K562 (cell line): ENCODE results near the gene FABP3. TPM values are rescaled to one million over a fixed set of nuclear protein-coding genes. Genes with fewer than 3 reads are reported as not detected.
A peak's percentile ranks its signal among the peaks of the same experiment; 100 is the strongest.

Experiments
- ATAC-seq: fragments of 200-7000 bp; cut with Tn5 transposase; 3 replicates; pipeline ENCODE4 v1.9.1; 2020; ENCODE audit warnings: moderate library complexity
- BruUV-seq: library from RNA; stranded (reverse); fragments of 400-500 nt; replicated peaks from 2 replicates; lab custom pipeline; 2021; lab: Mats Ljungman, UMichigan
- CTCF ChIA-PET: fragments of 300-600 bp; formaldehyde crosslinking; extraction: SDS; loops from one replicate; lab custom pipeline; 2021; ENCODE audit warnings: low intra/inter-chr PET ratio; lab: Yijun Ruan, JAX
- POLR2A ChIA-PET: fragments of 300-600, 350-650 bp; sonication (Branson Sonifier 250); formaldehyde crosslinking; extraction: SDS; loops from one replicate; lab custom pipeline; 2021; ENCODE audit warnings: antibody characterized with exemption, inconsistent platforms; lab: Yijun Ruan, JAX
- DNase-seq, 4 experiments: peaks; one replicate each; pipeline versions ENCODE4 v3.0.0 to v3.0.0-alpha.2; 2011 to 2018; ENCODE audit warnings: low spot score in 3 of 4, mixed read lengths in 3 of 4; ENCODE audit errors: extremely low read depth in 1 of 4
- FAIRE-seq: peaks from 2 replicates; lab custom pipeline; 2011; peaks lifted over from hg19 to GRCh38; lab: Jason Lieb, UNC
- H2AFZ ChIP-seq: 2 replicates; pipeline ENCODE4 v1.6.0; 2011; ENCODE audit warnings: low read depth, low read length, control low read depth, inconsistent platforms
- H3K27ac ChIP-seq: fragments of 200-600 bp; 3 replicates; pipeline ENCODE4 v1.8.0; 2011; ENCODE audit warnings: low read depth, mild to moderate bottlenecking, control low read depth, inconsistent platforms, low read length, moderate library complexity, mixed read lengths; ENCODE audit errors: extremely low read depth
- H3K27me3 ChIP-seq, 2 experiments: fragments of 300-600 bp in 1 of 2; 2 replicates in 1 of 2; 3 replicates in 1 of 2; pipeline versions ENCODE4 v1.6.0 to v1.8.0; 2011; ENCODE audit warnings: inconsistent platforms in 2 of 2, low read length in 2 of 2, mild to moderate bottlenecking in 1 of 2, mixed read lengths in 1 of 2, moderate library complexity in 1 of 2; ENCODE audit not compliant: control insufficient read depth in 2 of 2, insufficient read depth in 2 of 2
- H3K36me3 ChIP-seq: fragments of 300-600 bp; 3 replicates; pipeline ENCODE4 v1.8.0; 2011; ENCODE audit warnings: mild to moderate bottlenecking, low read length, inconsistent platforms; ENCODE audit not compliant: control insufficient read depth, insufficient read depth
- H3K4me1 ChIP-seq, 2 experiments: fragments of 200-600 bp in 1 of 2; replicated peaks in 1 of 2; 2 replicates in 1 of 2; 3 replicates in 1 of 2; pipeline versions ENCODE4 v1.5.1 to v1.8.0; 2011; ENCODE audit warnings: inconsistent platforms in 2 of 2, low read length in 2 of 2, mild to moderate bottlenecking in 1 of 2, mixed read lengths in 1 of 2, moderate library complexity in 1 of 2; ENCODE audit not compliant: control insufficient read depth in 2 of 2, insufficient read depth in 2 of 2
- H3K4me2 ChIP-seq: 2 replicates; pipeline ENCODE4 v1.6.1; 2011; ENCODE audit warnings: low read length, control low read depth, inconsistent platforms, mixed read lengths; ENCODE audit not compliant: insufficient read depth
- H3K4me3 ChIP-seq: fragments of 200-600 bp; sonication (generic), shearing (Covaris generic); 2 replicates; pipeline ENCODE4 v1.5.1; 2016; ENCODE audit warnings: control low read depth, inconsistent platforms
- H3K79me2 ChIP-seq: fragments of 200-600 bp; 3 replicates; pipeline ENCODE4 v1.8.0; 2011; ENCODE audit warnings: low read length, inconsistent platforms; ENCODE audit not compliant: control insufficient read depth, insufficient read depth
- H3K9ac ChIP-seq, 2 experiments: 2 replicates each; pipeline versions ENCODE4 v1.6.0 to v1.6.1; 2011; ENCODE audit warnings: low read depth in 2 of 2, low read length in 2 of 2, control low read depth in 1 of 2, inconsistent platforms in 1 of 2, mild to moderate bottlenecking in 1 of 2, mixed read lengths in 1 of 2; ENCODE audit not compliant: insufficient read depth in 1 of 2
- H3K9me1 ChIP-seq: one replicate; pipeline ENCODE4 v1.6.0; 2011; ENCODE audit warnings: inconsistent platforms, mild to moderate bottlenecking, low read length, moderate library complexity; ENCODE audit not compliant: control insufficient read depth, insufficient read depth
- H3K9me3 ChIP-seq: replicated peaks from 2 replicates; pipeline ENCODE4 v1.5.1; 2011; ENCODE audit warnings: low read depth, low read length, inconsistent platforms; ENCODE audit not compliant: control insufficient read depth, insufficient read depth
- H4K20me1 ChIP-seq: replicated peaks from 2 replicates; pipeline ENCODE4 v1.6.1; 2011; ENCODE audit warnings: low read length, inconsistent platforms, mixed read lengths; ENCODE audit not compliant: control insufficient read depth, insufficient read depth
- ARID2 ChIP-seq: fragments of 450-650 bp; IDR thresholded peaks from 2 replicates; pipeline ENCODE4 v1.6.1; 2017; ENCODE audit warnings: antibody characterized with exemption, mild to moderate bottlenecking
- DIDO1 ChIP-seq: fragments of 450-650 bp; IDR thresholded peaks from 2 replicates; pipeline ENCODE4 v1.6.1; 2016; ENCODE audit warnings: low read depth, missing biosample characterization, missing genetic modification characterization
- ETS2 ChIP-seq: IDR thresholded peaks from 2 replicates; pipeline ENCODE4 v1.6.1; 2016; ENCODE audit warnings: borderline replicate concordance, missing genetic modification characterization, mild to moderate bottlenecking, moderate library complexity, missing compliant biosample characterization; ENCODE audit not compliant: poor library complexity, severe bottlenecking
- GTF2F1 ChIP-seq: IDR thresholded peaks from 2 replicates; pipeline ENCODE4 v1.6.1; 2011; ENCODE audit warnings: low read depth, low read length, improper control_type of control experiment
- KLF6 ChIP-seq: fragments of 250-450 bp; sonication (Bioruptor Pico); IDR thresholded peaks from 2 replicates; pipeline ENCODE4 v1.4.0; 2020; ENCODE audit warnings: mild to moderate bottlenecking, moderate library complexity, borderline replicate concordance
- PRPF4 ChIP-seq: fragments of 200-400 bp; formaldehyde crosslinking; IDR thresholded peaks from one replicate; pipeline ENCODE4 v1.6.1; 2017; ENCODE audit warnings: low read length, low read depth, mild to moderate bottlenecking; ENCODE audit not compliant: insufficient read depth, poor library complexity, severe bottlenecking
- RBM25 ChIP-seq: fragments of 200-400 bp; formaldehyde crosslinking; IDR thresholded peaks from 2 replicates; pipeline ENCODE4 v1.6.1; 2018; ENCODE audit warnings: low read length, low read depth, moderate library complexity; ENCODE audit not compliant: severe bottlenecking
- SLC30A9 ChIP-seq: fragments of 250-450 bp; sonication (Bioruptor Pico); IDR thresholded peaks from 2 replicates; pipeline ENCODE4 v1.8.0; 2022; ENCODE audit warnings: mild to moderate bottlenecking, moderate library complexity
- ZBTB1 ChIP-seq: sonication (generic); formaldehyde crosslinking; IDR thresholded peaks from 2 replicates; pipeline ENCODE4 v1.8.1; 2023; ENCODE audit warnings: missing genetic modification reagents, low read depth, mild to moderate bottlenecking, borderline replicate concordance
- ZNF274 ChIP-seq: IDR thresholded peaks from 2 replicates; pipeline ENCODE4 v1.6.1; 2011; ENCODE audit warnings: low read depth, mild to moderate bottlenecking, low read length, moderate library complexity, borderline replicate concordance
- WGBS: fragments of 100-300 bp; shearing (Covaris generic); methylation state at CpG from one replicate; pipeline ENCODE4 v1.1.6; 2016; ENCODE audit warnings: low coverage, mixed read lengths; ENCODE audit not compliant: insufficient coverage; ENCODE audit errors: missing lambda C conversion rate; 5-methylcytosine and 5-hydroxymethylcytosine counted together
- in situ Hi-C: fragments of 300-500 bp; cut with MboI; formaldehyde crosslinking; loops from 4 replicates; pipeline ENCODE4 v1.15.0; 2018; ENCODE audit warnings: inconsistent platforms, mixed read lengths
- intact Hi-C: fragments of 100-400 bp; cut with micrococcal nuclease; formaldehyde crosslinking; loops from 2 replicates; pipeline ENCODE4 v1.14.2; 2022
- polyA plus RNA-seq, 8 experiments: library from polyadenylated mRNA; depleted of rRNA in 4 of 8; stranded (reverse) in 5 of 8; unstranded in 3 of 8; fragments of >200 nt; fragmentation: Nextera tagmentation in 2 of 8; fragmentation: Illumina TruSeq in 1 of 8; extraction: Ambion mirVana in 2 of 8; extraction: Trizol in 1 of 8; gene quantifications; 2 replicates each; pipeline versions ENCODE4 v1.2.1 to v1.2.3, GENCODE V29; 2011 to 2014; ENCODE audit warnings: inconsistent platforms in 1 of 8, missing spikeins in 1 of 8
- total RNA-seq, 7 experiments: library from RNA; depleted of rRNA in 6 of 7; stranded (reverse); fragments of >200 nt in 6 of 7; fragmentation: Illumina TruSeq in 2 of 7; extraction: Trizol in 2 of 7; gene quantifications; 2 replicates each; pipeline versions ENCODE4 v1.2.1 to v1.2.3, GENCODE V29; 2011 to 2021; ENCODE audit warnings: low replicate concordance in 1 of 7
- TF ChIP-seq, protein P1 (sequence below), 2 experiments: fragments of 450-650 bp; conservative IDR thresholded peaks; 2 replicates each; pipeline ENCODE4 v1.6.1; 2017; ENCODE audit warnings: mild to moderate bottlenecking in 2 of 2, moderate library complexity in 2 of 2

The FABP3 gene
- total and polyA plus RNA-seq, 9 of the 15 experiments (the other 6 are each of a cell fraction or from before 2014, with no cell fraction given): 0.22 TPM; not detected in 8

DNA sequence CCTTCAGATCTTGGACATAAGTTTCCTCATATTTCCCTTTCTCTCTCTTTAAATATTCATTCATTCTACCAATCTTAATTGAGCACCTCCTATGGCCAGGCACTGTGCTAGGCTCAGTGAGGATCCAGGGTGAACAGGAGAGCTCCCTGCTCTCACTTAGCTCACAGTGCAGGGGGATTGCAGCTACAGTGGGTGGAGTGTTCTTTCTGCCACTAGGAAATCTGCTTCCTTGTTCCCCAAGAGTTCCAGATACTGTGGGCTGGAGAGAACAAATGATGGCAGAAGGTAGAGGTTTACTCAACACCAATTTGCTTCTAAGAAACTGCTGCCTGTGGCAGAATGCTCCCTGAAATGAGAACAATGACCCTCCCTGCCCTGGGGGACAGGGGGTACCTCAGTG is 5.1 kb upstream of the FABP3 start:
- H3K9me1 ChIP-seq: no peaks in the 10 kb centered on the region
- intact Hi-C loops: no loop called here
- no peak overlapping the region for H2AFZ ChIP-seq
- 0 out of 2 replicates have a peak, but pooled peaks cover 4% of the 10 kb centered on the region for H4K20me1 ChIP-seq
- no peak for TF ChIP-seq ZNF274
- TF ChIP-seq RBM25: peak; percentile 20
- TF ChIP-seq ETS2 (tag): no peak
- TF ChIP-seq, all 486 proteins: peak for 1
- FAIRE-seq (no peak), ATAC-seq (no peak), DNase-seq (peak in 2 of 4 experiments; percentile 39 to 43)
- H3K36me3 ChIP-seq: no peaks in the 10 kb centered on the region
- no peaks in the 10 kb centered on the region for H3K79me2 ChIP-seq
- no peak overlapping the region for H3K4me3 ChIP-seq
- CTCF ChIA-PET: no interaction called here
- BruUV-seq: no TSS peak
- H3K9me3 ChIP-seq: no peaks in the 10 kb centered on the region
- peaks cover 6 to 10% of the 10 kb centered on the region in 2 experiments for H3K4me1 ChIP-seq
- H3K4me2 ChIP-seq: no peak overlapping the region
- H3K27me3 ChIP-seq: peaks cover 4 to 6% of the 10 kb centered on the region in 2 experiments; a peak in 1 of 5 replicates
- no peak overlapping the region for H3K27ac ChIP-seq
- POLR2A ChIA-PET: no interaction called here
- no peak overlapping the region for H3K9ac ChIP-seq
- in situ Hi-C loops: no loop called here

DNA sequence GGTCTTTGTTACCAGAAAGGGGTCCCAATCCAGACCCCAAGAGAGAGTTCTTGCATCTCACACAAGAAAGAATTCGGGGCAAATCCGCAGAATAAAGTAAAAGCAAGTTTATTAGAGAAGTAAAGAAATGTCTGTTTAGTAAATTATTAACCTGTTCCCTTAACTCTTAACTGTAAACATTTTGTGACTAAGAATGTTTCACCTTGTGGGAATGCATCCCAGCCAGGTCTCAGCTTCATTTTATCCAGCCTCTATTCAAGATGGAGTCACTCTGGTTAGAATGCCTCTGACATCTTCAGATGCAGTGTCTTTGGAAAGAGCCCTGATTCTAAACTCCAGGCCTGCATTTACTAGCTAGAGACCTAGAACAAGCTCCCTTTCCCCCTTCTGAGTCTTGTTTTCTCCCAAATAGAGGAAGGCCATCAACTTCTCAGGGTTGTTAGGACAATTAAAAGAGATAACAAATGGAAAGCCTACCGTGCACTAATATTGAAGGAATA is 4.5 kb upstream of the FABP3 start:
- H3K4me1 ChIP-seq: peaks cover 8 to 16% of the 10 kb centered on the region in 2 experiments
- DNase-seq: no peak
- no peak overlapping the region for H3K9ac ChIP-seq
- H3K27ac ChIP-seq: no peak overlapping the region
- in situ Hi-C loops: no loop called here
- H3K4me2 ChIP-seq: no peak overlapping the region
- intact Hi-C loops: no loop called here
- no TSS peak for BruUV-seq
- no peak overlapping the region for H2AFZ ChIP-seq
- no peaks in the 10 kb centered on the region for H3K9me1 ChIP-seq
- 2% methylated on average over 3 of the region's 3 CpGs for WGBS
- H3K36me3 ChIP-seq: no peaks in the 10 kb centered on the region
- no peaks in the 10 kb centered on the region for H3K9me3 ChIP-seq
- no peak overlapping the region for H3K4me3 ChIP-seq
- no peaks in the 10 kb centered on the region for H3K79me2 ChIP-seq
- H4K20me1 ChIP-seq: no peaks in the 10 kb centered on the region
- no peak for ATAC-seq
- peaks cover under 1 to 6% of the 10 kb centered on the region in 2 experiments; a peak in 1 of 5 replicates for H3K27me3 ChIP-seq
- FAIRE-seq: no peak
- POLR2A ChIA-PET: no interaction called here
- CTCF ChIA-PET: no interaction called here
- TF ChIP-seq GTF2F1 (no peak), DIDO1 (tag) (no peak), ZBTB1 (no peak), SLC30A9 (no peak), PRPF4 (no peak), KLF6 (CRISPR knock-in tag) (no peak), ARID2 (no peak)
- TF ChIP-seq, protein P1, sequence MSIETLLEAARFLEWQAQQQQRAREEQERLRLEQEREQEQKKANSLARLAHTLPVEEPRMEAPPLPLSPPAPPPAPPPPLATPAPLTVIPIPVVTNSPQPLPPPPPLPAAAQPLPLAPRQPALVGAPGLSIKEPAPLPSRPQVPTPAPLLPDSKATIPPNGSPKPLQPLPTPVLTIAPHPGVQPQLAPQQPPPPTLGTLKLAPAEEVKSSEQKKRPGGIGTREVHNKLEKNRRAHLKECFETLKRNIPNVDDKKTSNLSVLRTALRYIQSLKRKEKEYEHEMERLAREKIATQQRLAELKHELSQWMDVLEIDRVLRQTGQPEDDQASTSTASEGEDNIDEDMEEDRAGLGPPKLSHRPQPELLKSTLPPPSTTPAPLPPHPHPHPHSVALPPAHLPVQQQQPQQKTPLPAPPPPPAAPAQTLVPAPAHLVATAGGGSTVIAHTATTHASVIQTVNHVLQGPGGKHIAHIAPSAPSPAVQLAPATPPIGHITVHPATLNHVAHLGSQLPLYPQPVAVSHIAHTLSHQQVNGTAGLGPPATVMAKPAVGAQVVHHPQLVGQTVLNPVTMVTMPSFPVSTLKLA (conservative IDR thresholded peaks at IDR 0.05): no peak
